Activated CD8-positive, alpha-beta T cell treated with anti-CD3 and anti-CD28 coated beads for 36 hours (primary cell): ENCODE data around the gene RAPGEF2. TPM values are rescaled to one million over a fixed set of nuclear protein-coding genes. Genes with fewer than 3 reads are reported as not detected.

Experiments
- ATAC-seq: fragments of 200-7000 bp; cut with Tn5 transposase; one replicate; pipeline ENCODE4 v1.10.0; 2021; ENCODE audit warnings: mild to moderate bottlenecking, moderate library complexity
- CTCF ChIA-PET: fragments of 350-600 bp; sonication (Branson Sonifier 250); formaldehyde crosslinking; loops from one replicate; lab custom pipeline; 2021; ENCODE audit warnings: antibody characterized with exemption; lab: Charles Lee
- POLR2A ChIA-PET: fragments of 350-600 bp; sonication (Branson Sonifier 250); formaldehyde crosslinking; loops from one replicate; lab custom pipeline; 2021; ENCODE audit warnings: antibody characterized with exemption; lab: Charles Lee
- DNase-seq: peaks from one replicate; pipeline ENCODE4 v3.0.0-alpha.2; 2020
- H3K27ac Mint-ChIP-seq: one replicate; pipeline ENCODE4 v1.8.0; 2021; ENCODE audit warnings: mild to moderate bottlenecking, mixed read lengths
- H3K27me3 Mint-ChIP-seq: one replicate; pipeline ENCODE4 v1.8.0; 2021; ENCODE audit warnings: mixed read lengths
- H3K36me3 Mint-ChIP-seq: one replicate; pipeline ENCODE4 v1.8.0; 2021; ENCODE audit warnings: low read depth, mixed read lengths
- H3K4me1 Mint-ChIP-seq: one replicate; pipeline ENCODE4 v1.8.0; 2021; ENCODE audit warnings: low read depth, mixed read lengths
- H3K4me3 Mint-ChIP-seq: one replicate; pipeline ENCODE4 v1.8.0; 2021; ENCODE audit warnings: mild to moderate bottlenecking, moderate library complexity, mixed read lengths
- H3K9me3 Mint-ChIP-seq: one replicate; pipeline ENCODE4 v1.8.0; 2021; ENCODE audit warnings: mixed read lengths
- intact Hi-C: fragments of 100-400 bp; cut with micrococcal nuclease; formaldehyde crosslinking; loops from one replicate; pipeline ENCODE4 v1.10.0; 2022
- microRNA-seq: library from miRNA; unstranded; fragments of <30 nt; microRNA quantifications from one replicate; pipeline ENCODE4 v1.2.0, GENCODE V29; 2022; ENCODE audit warnings: borderline microRNAs expressed, borderline replicate concordance
- total RNA-seq, 2 experiments: library from RNA; stranded (reverse); gene quantifications; one replicate each; pipeline ENCODE4 v1.2.3, GENCODE V29; 2021
- TF ChIP-seq, protein P1 (sequence below): fragments of 200-600 bp; IDR thresholded peaks from one replicate; pipeline ENCODE4 v1.8.0; 2022; ENCODE audit warnings: antibody characterized with exemption, mild to moderate bottlenecking

RAPGEF2 gene
- total RNA-seq, 2 experiments from 2014 or later: 13.7 to 14.8 TPM

DNA sequence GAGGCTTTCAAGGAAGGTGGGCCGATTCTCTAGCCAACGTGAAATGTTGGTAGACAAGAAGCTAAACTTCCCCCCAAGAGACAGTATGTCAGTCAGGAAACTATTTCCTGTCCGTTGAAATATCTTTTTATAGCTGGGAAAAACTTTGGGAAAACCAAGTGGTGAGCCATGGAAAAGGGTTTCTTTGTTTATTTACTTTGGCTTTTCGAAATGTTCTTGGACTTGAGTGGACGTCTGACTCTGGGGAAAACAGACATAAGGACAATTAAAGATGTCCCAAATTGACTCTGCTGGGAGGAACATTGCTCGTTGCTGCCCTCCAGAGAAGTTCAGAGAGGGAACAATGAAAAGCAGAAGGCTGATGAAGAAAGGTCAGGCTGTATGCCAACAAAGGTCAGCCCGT lies 295.4 kb downstream of the RAPGEF2 start:
- H3K27ac Mint-ChIP-seq: no peak overlapping the region
- intact Hi-C loops: no loop called here
- H3K4me3 Mint-ChIP-seq: no peak overlapping the region
- ATAC-seq (no peak), DNase-seq (no peak)
- H3K9me3 Mint-ChIP-seq: no peaks in the 10 kb centered on the region
- no peaks in the 10 kb centered on the region for H3K36me3 Mint-ChIP-seq
- H3K4me1 Mint-ChIP-seq: no peaks in the 10 kb centered on the region
- CTCF ChIA-PET: interaction anchor here (1.4 kb wide), 1 partner anchor 10 kb away, joined by 3 read pairs; no protein-coding TSS in a partner anchor
- POLR2A ChIA-PET: no interaction called here
- TF ChIP-seq, protein P1, sequence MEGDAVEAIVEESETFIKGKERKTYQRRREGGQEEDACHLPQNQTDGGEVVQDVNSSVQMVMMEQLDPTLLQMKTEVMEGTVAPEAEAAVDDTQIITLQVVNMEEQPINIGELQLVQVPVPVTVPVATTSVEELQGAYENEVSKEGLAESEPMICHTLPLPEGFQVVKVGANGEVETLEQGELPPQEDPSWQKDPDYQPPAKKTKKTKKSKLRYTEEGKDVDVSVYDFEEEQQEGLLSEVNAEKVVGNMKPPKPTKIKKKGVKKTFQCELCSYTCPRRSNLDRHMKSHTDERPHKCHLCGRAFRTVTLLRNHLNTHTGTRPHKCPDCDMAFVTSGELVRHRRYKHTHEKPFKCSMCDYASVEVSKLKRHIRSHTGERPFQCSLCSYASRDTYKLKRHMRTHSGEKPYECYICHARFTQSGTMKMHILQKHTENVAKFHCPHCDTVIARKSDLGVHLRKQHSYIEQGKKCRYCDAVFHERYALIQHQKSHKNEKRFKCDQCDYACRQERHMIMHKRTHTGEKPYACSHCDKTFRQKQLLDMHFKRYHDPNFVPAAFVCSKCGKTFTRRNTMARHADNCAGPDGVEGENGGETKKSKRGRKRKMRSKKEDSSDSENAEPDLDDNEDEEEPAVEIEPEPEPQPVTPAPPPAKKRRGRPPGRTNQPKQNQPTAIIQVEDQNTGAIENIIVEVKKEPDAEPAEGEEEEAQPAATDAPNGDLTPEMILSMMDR: no peak
- peaks cover 11% of the 10 kb centered on the region for H3K27me3 Mint-ChIP-seq

DNA sequence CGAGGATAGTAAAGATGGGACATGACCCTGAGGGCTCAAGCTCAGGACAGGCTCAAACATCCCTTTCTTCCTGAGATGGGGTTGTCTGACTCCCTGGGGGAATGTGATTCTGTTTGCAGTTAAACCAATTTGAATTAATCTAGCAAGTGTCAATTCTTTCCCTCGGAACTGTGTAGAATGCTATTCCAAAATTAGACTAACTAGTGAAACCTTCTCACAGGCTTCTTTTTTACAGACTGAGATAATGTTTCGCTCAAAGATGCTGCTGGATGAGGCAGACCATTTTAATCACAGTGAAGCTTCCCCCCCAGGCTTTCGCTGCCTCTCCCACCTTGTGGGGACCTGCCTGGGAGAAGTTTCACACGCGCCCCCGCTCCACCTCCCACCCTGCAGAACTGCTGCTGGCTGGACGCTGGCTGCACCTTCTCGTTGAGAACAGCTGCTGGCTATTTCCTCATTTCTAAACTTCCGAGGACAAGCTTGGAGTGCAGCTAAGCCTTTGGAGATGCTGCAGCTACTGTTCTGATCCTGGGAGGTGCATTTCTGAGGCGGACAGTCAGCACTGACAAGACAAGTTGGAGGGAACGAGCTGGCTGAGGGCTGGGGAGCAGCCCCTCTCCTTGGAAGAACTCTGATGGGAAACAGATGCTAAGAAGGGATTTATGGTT lies 297.8 kb downstream of the RAPGEF2 start:
- ChIA-PET POLR2A (no interaction called here), CTCF (interaction anchor here (0.6 kb wide), 1 partner anchor 540 kb away, joined by 3 read pairs; no protein-coding TSS in a partner anchor)
- no peak for DNase-seq
- TF ChIP-seq, protein P1: no peak
- ATAC-seq: no peak
- Mint-ChIP-seq H3K4me1 (no peaks in the 10 kb centered on the region), H3K4me3 (no peak overlapping the region), H3K36me3 (no peaks in the 10 kb centered on the region), H3K27me3 (peaks cover 11% of the 10 kb centered on the region), H3K9me3 (no peaks in the 10 kb centered on the region), H3K27ac (no peak overlapping the region)
- intact Hi-C loops: no loop called here

DNA sequence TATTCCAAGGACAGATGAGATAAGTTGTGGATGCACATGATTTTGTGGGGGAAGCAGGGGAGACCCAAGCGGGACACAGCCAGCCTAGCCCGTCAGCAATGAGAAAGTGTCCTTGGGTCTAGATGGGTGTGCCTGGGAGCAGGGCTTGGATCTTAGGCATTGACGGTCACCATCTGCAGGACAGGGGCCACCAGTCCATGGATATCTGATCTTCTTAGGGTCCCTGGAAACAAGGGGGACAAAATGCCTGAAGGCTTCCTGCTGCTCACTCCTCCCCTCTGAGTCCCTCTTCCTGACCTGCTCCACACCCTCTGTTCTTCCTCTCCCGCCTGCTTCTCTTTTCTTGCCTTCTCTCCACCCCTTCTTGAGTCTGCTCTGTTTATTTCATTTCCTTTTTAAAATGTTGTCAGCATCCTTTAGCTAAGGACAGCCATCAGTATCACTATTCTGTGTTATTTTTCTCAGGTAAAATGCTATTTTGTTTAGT lies 298.4 kb downstream of the RAPGEF2 start:
- Mint-ChIP-seq H3K4me3 (no peak overlapping the region), H3K4me1 (no peaks in the 10 kb centered on the region), H3K9me3 (no peaks in the 10 kb centered on the region), H3K27ac (no peak overlapping the region), H3K36me3 (no peaks in the 10 kb centered on the region), H3K27me3 (peaks cover 11% of the 10 kb centered on the region)
- CTCF ChIA-PET: interaction anchor here (0.6 kb wide), 1 partner anchor 540 kb away, joined by 3 read pairs; no protein-coding TSS in a partner anchor
- no peak for DNase-seq
- intact Hi-C loops: no loop called here
- ATAC-seq: no peak
- TF ChIP-seq, protein P1: no peak
- POLR2A ChIA-PET: no interaction called here

DNA sequence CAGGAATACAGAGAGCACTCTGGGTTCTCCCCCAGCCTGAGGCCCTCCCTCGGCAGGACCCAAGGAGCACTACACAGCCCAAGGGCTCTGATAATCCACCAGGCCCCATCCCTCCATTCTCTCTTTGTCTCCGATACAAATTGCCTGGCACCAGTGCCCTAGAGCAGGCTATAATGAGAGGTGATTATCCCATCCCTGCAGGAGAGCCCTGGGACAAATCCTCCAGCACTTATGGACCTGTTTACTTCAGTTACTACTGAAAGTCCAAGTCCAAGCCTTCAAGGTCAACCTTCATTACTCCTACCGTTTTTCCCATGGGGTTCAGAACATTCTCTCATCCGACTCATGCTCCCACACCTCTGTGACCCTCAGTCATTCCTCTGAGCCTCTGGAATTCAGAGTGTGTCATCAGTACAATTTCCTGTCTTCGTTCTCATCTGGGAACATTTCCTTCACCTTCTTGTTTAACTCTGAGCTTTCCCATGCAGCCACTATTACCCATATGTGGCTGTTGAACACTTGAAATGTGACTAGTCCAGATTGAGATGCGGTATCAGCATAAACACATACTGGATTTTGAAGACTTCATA lies 299.0 kb downstream of the RAPGEF2 start:
- H3K36me3 Mint-ChIP-seq: no peaks in the 10 kb centered on the region
- TF ChIP-seq, protein P1: no peak
- CTCF ChIA-PET: no interaction called here
- intact Hi-C loops: no loop called here
- H3K4me3 Mint-ChIP-seq: no peak overlapping the region
- no peak overlapping the region for H3K27ac Mint-ChIP-seq
- no peaks in the 10 kb centered on the region for H3K4me1 Mint-ChIP-seq
- no peak for DNase-seq
- peaks cover 11% of the 10 kb centered on the region for H3K27me3 Mint-ChIP-seq
- no peaks in the 10 kb centered on the region for H3K9me3 Mint-ChIP-seq
- POLR2A ChIA-PET: no interaction called here
- ATAC-seq: no peak

Small RNA genes within 50 kb of the gene (microRNA-seq; reads per million reads assigned to microRNA genes)
- gene MIR3688-1 (not detected), gene MIR3688-2 (not detected)
